HG02678 (cell line): ENCODE results near the gene CAPN10.
"Not testable (repeated sequence)": the region's sequence is repeated elsewhere in the genome, so short reads cannot be mapped to it uniquely, and the experiment has no call there.

Experiments used
- ATAC-seq: cut with Tn5 transposase; IDR thresholded peaks from one replicate; pipeline ENCODE4 v1.9.1; 2021; ENCODE audit warnings: mild to moderate bottlenecking, moderate library complexity; ENCODE audit not compliant: unreplicated experiment

Gene CAPN10

GRCh38 chr2:240586198-240586918 is at the start of gene CAPN10:
TSS of gene CAPN10 (plus strand) at chr2:240586734. CDS start at chr2:240586912, 178 bp downstream.
- peak; percentile 62 for ATAC-seq

GRCh38 chr2:240538031-240538780 is 48.3 kb upstream of the CAPN10 start:
- no peak for ATAC-seq

GRCh38 chr2:240539101-240539500 is 47.4 kb upstream of the CAPN10 start:
- ATAC-seq = not testable (repeated sequence)

- no peak for ATAC-seq
Measured at GRCh38 chr2:240539906-240540305, 46.6 kb upstream of the CAPN10 start.

GRCh38 chr2:240551288-240551687 is 35.2 kb upstream of the CAPN10 start:
- no peak for ATAC-seq

GRCh38 chr2:240551811-240552210 is 34.7 kb upstream of the CAPN10 start:
- ATAC-seq = no peak

- no peak for ATAC-seq
Measured at GRCh38 chr2:240553956-240554480, 32.5 kb upstream of the CAPN10 start.

GRCh38 chr2:240554767-240555493 is 31.6 kb upstream of the CAPN10 start:
- no peak for ATAC-seq

GRCh38 chr2:240555541-240556250 is 30.8 kb upstream of the CAPN10 start:
- no peak for ATAC-seq

- ATAC-seq = no peak
Measured at GRCh38 chr2:240556553-240557100, 29.9 kb upstream of the CAPN10 start.

GRCh38 chr2:240557101-240557751 is 29.3 kb upstream of the CAPN10 start:
- no peak for ATAC-seq

GRCh38 chr2:240557808-240558207 is 28.7 kb upstream of the CAPN10 start, which contains the start of gene ANKMY1:
TSS of gene ANKMY1 (minus strand) at chr2:240557988. CDS start at chr2:240557335, 653 bp downstream.
- ATAC-seq = no peak

- ATAC-seq = no peak
Measured at GRCh38 chr2:240558236-240558761, 28.2 kb upstream of the CAPN10 start.

GRCh38 chr2:240559286-240559685 is 27.2 kb upstream of the CAPN10 start:
- ATAC-seq = no peak

GRCh38 chr2:240560084-240560479 is 26.5 kb upstream of the CAPN10 start, which contains the start of gene DUSP28:
TSS of gene DUSP28 (plus strand) at chr2:240560357. CDS start at chr2:240560685, 328 bp downstream.
- ATAC-seq = peak; percentile 58

- ATAC-seq = peak; percentile 68
Measured at GRCh38 chr2:240560480-240561324, 25.8 kb upstream of the CAPN10 start.

- peak; percentile 0 for ATAC-seq
Measured at GRCh38 chr2:240561325-240561971, 25.1 kb upstream of the CAPN10 start.

- ATAC-seq = not testable (repeated sequence)
Measured at GRCh38 chr2:240563231-240563630, 23.3 kb upstream of the CAPN10 start.
